Esophagus (tissue), 2 donors: ENCODE measurements around the gene TTC27. TPM values are rescaled to one million over a fixed set of nuclear protein-coding genes. Genes with fewer than 3 reads are reported as not detected.

Experiments used
- H3K27ac ChIP-seq, 2 donors: one replicate each; pipeline ENCODE4 v1.5.1; 2013; ENCODE audit warnings: low read depth in 2 of 2, mild to moderate bottlenecking in 2 of 2, inconsistent platforms in 1 of 2, low read length in 1 of 2, moderate library complexity in 1 of 2
- H3K27me3 ChIP-seq, 2 donors: one replicate each; pipeline ENCODE4 v1.6.1; 2013; ENCODE audit warnings: low read length in 2 of 2, control low read depth in 1 of 2, mild to moderate bottlenecking in 1 of 2; ENCODE audit not compliant: insufficient read depth in 2 of 2, control insufficient read depth in 1 of 2
- H3K36me3 ChIP-seq, 2 donors: one replicate each; pipeline ENCODE4 v1.6.1; 2013; ENCODE audit warnings: low read length in 1 of 2; ENCODE audit not compliant: control insufficient read depth in 2 of 2, insufficient read depth in 2 of 2
- H3K4me1 ChIP-seq, 2 donors: one replicate each; pipeline ENCODE4 v1.6.1; 2013; ENCODE audit warnings: low read length in 1 of 2; ENCODE audit not compliant: control insufficient read depth in 2 of 2, insufficient read depth in 2 of 2
- H3K4me3 ChIP-seq, 2 donors: one replicate each; pipeline ENCODE4 v1.5.1; 2013; ENCODE audit warnings: low read length in 2 of 2, mild to moderate bottlenecking in 2 of 2, low read depth in 1 of 2, moderate library complexity in 1 of 2
- H3K9me3 ChIP-seq, 2 donors: one replicate each; pipeline ENCODE4 v1.6.1; 2013; ENCODE audit warnings: mild to moderate bottlenecking in 2 of 2, low read depth in 1 of 2, low read length in 1 of 2, moderate library complexity in 1 of 2; ENCODE audit not compliant: control insufficient read depth in 2 of 2, insufficient read depth in 1 of 2
- WGBS, 2 donors: extraction: QIAGEN DNeasy Blood & Tissue Kit; methylation state at CpG; one replicate each; pipeline ENCODE4 v1.1.7; 2013; 5-methylcytosine and 5-hydroxymethylcytosine counted together
- polyA plus RNA-seq, 2 donors: library from polyadenylated mRNA; stranded (reverse); fragments of 200-250 nt; gene quantifications; one replicate each; pipeline ENCODE4 v1.2.3, GENCODE V29; 2013
- donor health status: healthy with polysubstance abuse.
- donor health status: Bipolar disorder and iron deficiency.

TTC27 gene
- polyA plus RNA-seq, 2 donors: 3.7 to 9.8 TPM

- no peaks in the 10 kb centered on the region for H3K36me3 ChIP-seq
- H3K27ac ChIP-seq: no peak overlapping the region
- no peaks in the 10 kb centered on the region for H3K27me3 ChIP-seq
- peaks cover 0 to 2% of the 10 kb centered on the region in 2 donors for H3K4me1 ChIP-seq
- no peaks in the 10 kb centered on the region for H3K9me3 ChIP-seq
- no peak overlapping the region for H3K4me3 ChIP-seq
Observed at GRCh38 chr2:32847734-32848133, 219.9 kb downstream of the TTC27 start.

- Histone ChIP-seq H3K27ac (no peak overlapping the region), H3K9me3 (no peaks in the 10 kb centered on the region), H3K36me3 (no peaks in the 10 kb centered on the region), H3K4me1 (peaks cover 0 to 2% of the 10 kb centered on the region in 2 donors), H3K4me3 (no peak overlapping the region), H3K27me3 (no peaks in the 10 kb centered on the region)
- WGBS, 2 donors: 87 to 92% methylated on average over 5 of the region's 5 CpGs
Observed at GRCh38 chr2:32849456-32850194, 221.8 kb downstream of the TTC27 start.

- Histone ChIP-seq H3K9me3 (no peaks in the 10 kb centered on the region), H3K4me3 (no peak overlapping the region), H3K36me3 (no peaks in the 10 kb centered on the region), H3K4me1 (peaks cover 2 to 4% of the 10 kb centered on the region in 2 donors), H3K27me3 (no peaks in the 10 kb centered on the region), H3K27ac (no peak overlapping the region)
- WGBS, 2 donors: 63 to 74% methylated on average over 4 of the region's 4 CpGs
Observed at GRCh38 chr2:32851777-32852439, 224.1 kb downstream of the TTC27 start.

DNA sequence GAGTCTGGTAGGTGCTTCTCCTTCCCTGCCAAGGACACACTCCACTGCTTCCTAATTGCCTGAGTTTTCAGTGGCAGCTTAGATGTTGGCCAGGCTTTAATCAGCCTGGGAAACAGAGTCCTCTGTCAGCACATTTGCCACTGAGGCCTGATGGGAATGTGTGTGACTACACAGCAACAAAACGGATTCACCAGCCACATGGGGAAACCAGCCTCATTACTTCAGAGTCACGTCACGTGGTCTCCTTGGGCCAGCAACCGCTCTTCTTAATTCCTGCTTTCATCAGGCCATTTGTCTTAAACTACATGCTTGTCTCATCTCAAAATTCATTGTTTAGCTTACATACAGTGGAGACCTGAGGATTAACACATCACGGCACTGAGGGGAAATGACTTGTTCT, 225.0 kb downstream of the TTC27 start:
- WGBS, 2 donors: 42 to 62% methylated on average over 5 of the region's 5 CpGs
- H3K4me3 ChIP-seq: no peak overlapping the region
- H3K36me3 ChIP-seq: no peaks in the 10 kb centered on the region
- no peaks in the 10 kb centered on the region for H3K9me3 ChIP-seq
- H3K27ac ChIP-seq: no peak overlapping the region
- H3K27me3 ChIP-seq: no peaks in the 10 kb centered on the region
- peaks cover 2 to 4% of the 10 kb centered on the region in 2 donors for H3K4me1 ChIP-seq

DNA sequence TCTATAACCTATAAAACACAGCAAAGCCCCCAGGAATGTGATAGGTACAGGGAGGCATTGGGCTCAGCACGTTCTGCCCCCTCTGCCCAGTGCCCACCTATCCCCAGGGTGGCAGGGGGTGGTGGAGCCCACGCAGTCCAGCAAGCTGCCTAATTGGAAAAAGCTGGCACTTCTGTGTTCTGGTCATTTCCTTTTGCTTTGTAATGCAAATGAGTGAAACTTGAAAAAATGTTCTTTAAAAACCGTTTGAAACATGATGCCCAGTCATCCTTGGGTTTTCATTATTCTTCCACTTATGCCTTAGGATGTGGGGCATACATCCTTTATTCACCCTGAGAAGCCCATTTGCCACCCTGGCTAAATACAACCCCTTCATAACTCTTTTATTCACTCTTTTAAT, 229.0 kb downstream of the TTC27 start:
- no peak overlapping the region for H3K4me3 ChIP-seq
- no peaks in the 10 kb centered on the region for H3K36me3 ChIP-seq
- WGBS, 2 donors: 53 to 60% methylated on average over 3 of the region's 3 CpGs
- H3K4me1 ChIP-seq: peaks cover 2 to 4% of the 10 kb centered on the region in 2 donors
- peaks cover 0 to 2% of the 10 kb centered on the region in 2 donors for H3K27me3 ChIP-seq
- no peaks in the 10 kb centered on the region for H3K9me3 ChIP-seq
- no peak overlapping the region for H3K27ac ChIP-seq

DNA sequence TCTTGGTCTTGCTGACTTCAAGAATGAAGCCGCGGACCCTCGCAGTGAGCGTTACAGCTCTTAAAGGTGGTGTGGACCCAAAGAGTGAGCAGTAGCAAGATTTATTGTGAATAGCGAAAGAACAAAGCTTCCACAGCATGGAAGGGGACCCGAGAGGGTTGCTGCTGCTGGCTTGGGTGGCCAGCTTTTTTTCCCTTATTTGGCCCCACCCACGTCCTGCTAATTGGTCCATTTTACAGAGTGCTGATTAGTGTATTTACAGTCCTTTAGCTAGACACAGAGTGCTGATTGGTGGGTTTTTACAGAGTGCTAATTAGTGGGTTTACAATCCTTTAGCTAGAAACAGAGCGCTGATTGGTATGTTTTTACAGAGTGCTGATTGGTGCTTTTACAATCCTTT, 230.9 kb downstream of the TTC27 start:
- WGBS, 2 donors: 92 to 95% methylated on average over 8 of the region's 8 CpGs
- Histone ChIP-seq H3K4me3 (no peak overlapping the region), H3K27me3 (peaks cover 0 to 2% of the 10 kb centered on the region in 2 donors), H3K4me1 (peaks cover 0 to 4% of the 10 kb centered on the region in 2 donors), H3K27ac (no peak overlapping the region), H3K36me3 (no peaks in the 10 kb centered on the region), H3K9me3 (no peaks in the 10 kb centered on the region)

GRCh38 chr2:32860385-32860784, 232.5 kb downstream of the TTC27 start:
- H3K27me3 ChIP-seq: peaks cover 0 to 2% of the 10 kb centered on the region in 2 donors
- no peak overlapping the region for H3K4me3 ChIP-seq
- H3K27ac ChIP-seq: no peak overlapping the region
- no peaks in the 10 kb centered on the region for H3K36me3 ChIP-seq
- H3K9me3 ChIP-seq: no peaks in the 10 kb centered on the region
- H3K4me1 ChIP-seq: peaks cover 0 to 4% of the 10 kb centered on the region in 2 donors

- peaks cover 0 to 2% of the 10 kb centered on the region in 2 donors for H3K27me3 ChIP-seq
- WGBS, 2 donors: 75 to 81% methylated on average over 4 of the region's 4 CpGs
- H3K4me3 ChIP-seq: no peak overlapping the region
Observed at GRCh38 chr2:32862269-32863055, 234.6 kb downstream of the TTC27 start.

DNA sequence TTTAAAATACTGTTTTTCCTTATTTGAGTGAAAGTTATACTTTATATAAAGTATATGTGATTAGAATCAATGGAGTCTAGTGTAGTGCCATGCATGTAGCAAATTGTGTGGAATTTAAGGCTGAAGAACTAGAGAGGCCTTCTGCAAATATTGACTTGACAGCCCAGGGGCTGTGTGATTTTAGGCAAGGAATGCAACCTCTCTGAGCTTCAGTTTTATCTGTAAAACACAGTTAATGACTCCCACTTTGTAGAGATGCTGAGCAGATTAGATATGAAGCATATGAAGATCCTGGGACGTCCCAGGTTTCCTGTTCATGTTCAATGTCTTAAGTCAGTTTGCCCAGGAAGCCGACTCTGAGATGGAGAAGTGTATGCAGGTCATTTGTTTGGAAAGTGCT, 235.5 kb downstream of the TTC27 start:
- H3K4me3 ChIP-seq: no peak overlapping the region
- peaks cover 0 to 2% of the 10 kb centered on the region in 2 donors for H3K27me3 ChIP-seq
- 83 to 93% methylated on average over 2 of the region's 2 CpGs for WGBS, 2 donors
- H3K4me1 ChIP-seq: no peaks in the 10 kb centered on the region
- H3K9me3 ChIP-seq: no peaks in the 10 kb centered on the region
- H3K27ac ChIP-seq: no peak overlapping the region
- H3K36me3 ChIP-seq: no peaks in the 10 kb centered on the region

More at GRCh38 chr2:32862269-32863055, 234.6 kb downstream of the TTC27 start:
- no peak overlapping the region for H3K27ac ChIP-seq
- no peaks in the 10 kb centered on the region for H3K9me3 ChIP-seq
- no peaks in the 10 kb centered on the region for H3K36me3 ChIP-seq
- no peaks in the 10 kb centered on the region for H3K4me1 ChIP-seq
